GM21423 (cell line): Measurements from ENCODE around the gene LRP2.
"Not testable (repeated sequence)": the region's sequence is repeated elsewhere in the genome, so short reads cannot be mapped to it uniquely, and the experiment has no call there.

ENCODE experiments used
- ATAC-seq: cut with Tn5 transposase; IDR thresholded peaks from one replicate; pipeline ENCODE4 v1.9.1; 2021; ENCODE audit warnings: mild to moderate bottlenecking, moderate library complexity; ENCODE audit not compliant: unreplicated experiment

Gene LRP2

DNA sequence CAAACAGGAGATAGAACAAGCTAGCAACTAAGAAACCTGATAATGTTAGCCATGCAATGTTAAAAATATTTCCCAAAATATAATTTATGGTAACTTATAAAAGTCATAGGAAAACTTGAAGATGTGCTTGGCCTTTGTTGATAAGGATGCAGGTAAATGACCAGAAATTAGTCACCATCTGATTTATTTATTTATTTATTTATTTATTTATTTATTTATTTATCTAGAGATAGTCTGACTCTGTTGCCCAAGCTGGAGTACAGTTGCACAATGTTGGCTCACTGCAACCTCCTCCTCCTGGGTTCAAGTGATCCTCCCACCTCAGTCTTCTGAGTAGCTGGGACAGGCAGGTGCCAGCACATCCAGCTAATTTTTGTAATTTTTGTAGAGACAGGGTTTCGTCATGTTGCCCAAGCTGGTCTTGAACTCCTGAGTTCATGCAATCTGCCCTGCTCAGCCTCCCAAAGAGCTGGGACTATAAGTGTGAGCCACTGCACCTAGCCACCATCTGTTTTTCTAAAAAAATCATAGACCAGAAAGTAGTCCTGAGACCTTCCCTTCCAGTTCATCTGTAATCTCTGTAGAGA lies 183.4 kb downstream of the LRP2 start:
- ATAC-seq = no peak

DNA sequence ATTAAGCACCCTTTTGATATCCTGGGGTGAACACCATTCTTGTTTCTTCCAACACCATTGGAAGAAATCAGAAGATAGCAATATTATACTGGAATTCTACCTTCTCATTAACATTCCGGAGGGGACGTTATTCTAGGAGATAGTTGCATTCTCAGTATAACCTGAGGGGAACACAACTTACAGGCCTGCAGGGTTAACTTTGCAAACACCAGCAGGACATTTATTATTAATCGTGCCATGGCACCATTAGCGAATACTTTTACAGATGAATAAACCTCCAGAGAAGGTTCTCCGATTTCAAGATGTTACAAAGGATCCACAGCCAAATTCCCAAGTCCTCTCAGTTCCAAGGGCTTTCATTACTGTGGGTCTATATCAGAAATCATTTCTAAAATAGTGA lies 184.0 kb downstream of the LRP2 start:
- no peak for ATAC-seq

DNA sequence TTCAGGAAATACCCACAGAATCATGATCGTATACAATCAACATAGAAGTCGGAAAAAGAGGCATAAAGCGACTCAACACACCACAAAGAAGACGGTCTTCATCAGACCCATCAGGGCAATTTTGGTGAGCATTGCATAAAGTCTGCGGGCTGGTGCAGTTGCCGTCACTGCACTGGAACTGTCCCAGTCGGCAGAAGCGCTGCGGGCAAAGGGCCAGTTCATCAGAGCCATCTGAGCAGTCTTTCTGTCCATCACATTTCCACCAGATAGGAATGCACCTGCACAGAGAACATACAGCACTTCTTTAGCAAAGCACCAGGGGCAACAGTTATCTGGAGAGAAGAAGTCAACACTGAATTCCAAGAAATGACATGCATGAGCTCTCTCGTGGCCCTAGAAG lies 187.2 kb downstream of the LRP2 start:
- ATAC-seq = no peak

DNA sequence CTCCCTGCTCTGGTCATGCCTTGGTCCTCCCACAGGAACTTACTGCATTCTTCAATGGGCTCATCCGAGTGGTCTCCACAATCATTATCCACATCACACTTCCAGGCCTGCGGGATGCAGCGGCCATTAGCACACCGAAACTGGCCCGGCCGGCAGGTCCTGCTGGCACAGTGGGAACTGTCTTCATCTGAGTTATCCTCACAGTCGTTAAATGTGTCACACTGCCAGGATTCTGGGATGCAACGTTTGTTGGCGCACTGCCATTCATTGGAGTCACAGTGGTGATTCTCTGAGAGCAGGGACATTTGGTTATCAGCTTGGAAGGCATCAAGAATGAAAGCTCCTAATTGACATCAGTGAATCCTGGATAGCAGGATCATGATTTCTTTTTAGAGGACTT lies 188.5 kb downstream of the LRP2 start:
- no peak for ATAC-seq

DNA sequence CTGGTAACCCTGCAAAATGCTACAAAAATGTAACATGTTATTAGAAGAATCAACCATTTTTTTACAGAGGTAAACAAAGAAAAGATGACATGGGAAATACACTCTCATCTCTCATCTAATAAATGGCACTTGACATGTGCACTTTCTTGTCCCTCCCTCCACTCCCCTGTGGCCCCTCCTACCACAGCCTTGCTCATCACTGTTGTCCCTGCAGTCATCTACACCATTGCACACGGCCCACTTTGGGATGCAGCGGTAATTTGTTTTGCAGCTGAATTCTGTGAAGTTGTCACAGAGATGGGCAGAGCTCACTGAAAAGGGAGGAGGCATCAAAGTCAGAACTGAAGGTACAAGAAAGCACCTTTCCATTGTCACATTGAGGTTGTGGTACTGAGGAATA lies 189.4 kb downstream of the LRP2 start:
- ATAC-seq = no peak

DNA sequence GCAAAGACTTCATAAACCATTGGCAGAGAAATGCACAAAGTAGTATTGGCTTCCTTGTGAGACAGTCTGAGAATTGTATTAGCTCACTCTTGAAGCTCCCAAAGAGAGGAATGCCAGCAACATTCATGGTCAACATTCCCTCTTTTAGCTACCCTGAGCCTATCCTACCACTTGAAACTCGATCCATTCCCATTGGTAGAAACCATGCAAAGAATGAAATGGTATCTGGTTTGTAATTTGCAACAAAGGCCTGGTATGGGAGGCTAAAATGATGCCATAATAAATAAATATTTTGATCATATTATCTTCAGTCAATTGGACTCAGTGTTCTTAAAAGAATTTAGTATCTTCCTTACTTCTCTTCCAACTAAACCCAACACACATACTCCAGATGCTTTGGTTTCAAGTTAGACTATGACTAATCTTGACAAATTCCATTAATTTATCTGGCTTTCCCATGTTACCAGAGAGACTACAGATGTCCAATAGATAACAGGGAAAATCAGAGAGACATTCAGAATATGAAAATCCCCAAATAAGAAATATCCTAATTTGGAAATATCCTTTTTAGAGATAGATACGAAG lies 190.1 kb downstream of the LRP2 start:
- ATAC-seq = no peak

DNA sequence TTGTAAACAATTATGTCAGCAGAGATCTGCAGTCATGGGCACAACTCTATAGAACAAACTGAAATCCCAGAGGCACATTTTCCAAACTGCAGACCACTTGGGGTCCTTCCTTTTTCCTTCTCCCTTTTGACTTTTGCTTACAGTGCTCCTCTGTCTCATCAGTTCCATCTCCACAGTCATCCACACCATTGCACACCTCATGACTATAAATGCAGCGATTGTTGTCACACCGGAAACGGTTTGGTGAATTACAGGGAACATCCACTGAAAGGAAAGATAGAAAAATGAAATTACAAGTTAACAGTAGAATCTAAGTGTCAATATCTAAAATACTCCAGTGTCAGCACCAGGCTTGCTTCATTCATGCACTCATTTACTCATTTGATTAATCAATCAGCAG lies 196.5 kb downstream of the LRP2 start:
- no peak for ATAC-seq

DNA sequence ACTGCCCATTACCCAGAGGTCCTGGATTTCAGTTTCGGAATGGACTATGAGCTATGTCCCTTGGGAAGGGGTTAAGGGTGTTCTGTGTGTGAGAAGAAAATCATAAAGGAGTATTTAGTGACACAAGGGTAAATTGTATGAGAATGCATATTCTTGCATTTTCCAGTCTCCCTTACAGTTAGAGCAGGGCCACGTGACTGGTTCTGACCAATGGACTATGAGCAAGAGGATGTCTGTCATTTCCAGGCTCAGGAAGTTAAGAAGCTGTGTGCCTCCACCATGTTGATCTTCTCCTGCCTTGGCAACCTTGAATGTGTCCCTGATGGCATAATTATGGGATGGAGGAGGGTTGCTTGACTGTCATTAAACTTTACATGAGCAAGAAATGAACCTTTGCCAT lies 198.0 kb downstream of the LRP2 start:
- no peak for ATAC-seq

DNA sequence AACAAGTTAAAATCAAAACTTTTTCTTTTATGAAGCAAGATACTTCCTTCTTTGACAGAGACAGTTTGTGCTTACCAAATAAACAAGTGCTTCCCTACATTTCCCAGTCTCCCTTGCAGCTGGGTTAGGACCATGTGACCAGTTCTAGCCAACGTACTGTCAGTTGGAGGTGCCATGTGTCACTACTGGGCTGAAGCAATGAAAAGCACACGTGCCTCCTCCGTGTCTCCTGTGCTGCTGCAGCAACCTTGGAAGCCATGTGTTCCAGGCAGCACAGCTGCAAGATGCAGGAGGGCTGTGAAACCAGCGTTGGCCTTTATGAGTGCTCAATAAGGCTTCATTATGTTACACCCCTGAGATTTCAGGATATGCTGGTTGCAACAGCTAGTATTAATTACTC lies 199.7 kb downstream of the LRP2 start:
- ATAC-seq = no peak

DNA sequence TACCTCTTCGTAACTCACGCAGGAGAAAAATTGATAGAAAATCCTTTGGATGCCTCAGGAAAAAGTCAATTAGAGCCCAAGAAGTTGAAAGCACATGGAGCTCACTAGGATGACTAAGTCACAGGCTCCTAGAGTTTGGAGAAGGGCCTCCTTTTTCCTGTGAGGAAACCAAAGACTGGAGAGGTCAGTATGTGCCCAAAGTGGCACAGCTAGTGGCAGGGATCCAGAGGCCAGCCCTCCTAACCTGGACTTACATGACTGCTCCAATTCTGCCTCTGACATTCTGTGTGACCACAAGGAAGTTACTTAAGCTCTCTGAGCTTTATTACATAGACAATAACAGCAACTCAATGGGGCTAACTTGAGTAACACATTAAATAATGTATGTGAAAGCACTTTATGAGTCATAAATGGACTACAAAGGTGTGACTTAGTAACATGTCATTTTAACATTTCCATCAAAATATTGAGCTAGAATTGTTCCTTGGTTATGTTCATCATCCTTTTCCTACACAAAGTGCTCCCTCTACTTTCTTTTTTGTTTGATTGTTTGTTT lies 201.3 kb downstream of the LRP2 start:
- ATAC-seq = no peak

DNA sequence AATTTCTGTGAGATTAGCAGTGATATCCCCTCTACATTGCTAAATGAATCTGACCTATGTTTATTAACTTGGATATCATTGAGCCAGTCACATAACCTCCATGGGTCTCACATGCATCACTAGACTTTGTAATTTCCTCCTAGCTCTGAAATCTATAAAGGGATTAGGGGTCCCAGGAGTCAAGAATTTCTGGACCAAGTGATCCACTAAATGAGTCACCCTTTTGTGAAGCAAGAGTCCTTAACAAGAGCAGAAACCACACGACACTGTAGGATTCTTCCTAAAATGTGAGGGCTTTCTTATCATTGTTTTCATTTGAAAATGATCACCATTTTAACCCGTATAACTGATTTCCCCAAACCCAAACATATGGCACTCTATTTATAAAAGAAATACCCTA lies 202.6 kb downstream of the LRP2 start:
- no peak for ATAC-seq

DNA sequence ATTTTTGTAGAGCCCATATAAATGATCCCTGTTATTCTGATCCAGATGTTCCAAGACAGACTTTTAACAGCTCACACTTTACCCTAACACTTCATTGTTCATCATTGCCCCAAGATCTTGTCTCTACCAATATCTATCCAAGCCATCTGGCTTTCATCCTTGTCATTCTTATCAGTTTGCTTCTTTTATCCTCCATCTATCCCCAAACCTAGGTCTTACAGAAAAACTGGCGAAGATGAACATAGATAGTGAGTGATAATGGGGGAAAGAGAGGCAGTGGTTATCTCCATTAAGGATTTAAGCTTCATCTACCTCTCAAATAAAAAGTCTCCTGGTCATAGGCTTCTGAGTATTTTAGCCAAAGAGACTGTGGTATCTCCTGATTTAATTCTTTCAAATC lies 203.5 kb downstream of the LRP2 start:
- no peak for ATAC-seq

DNA sequence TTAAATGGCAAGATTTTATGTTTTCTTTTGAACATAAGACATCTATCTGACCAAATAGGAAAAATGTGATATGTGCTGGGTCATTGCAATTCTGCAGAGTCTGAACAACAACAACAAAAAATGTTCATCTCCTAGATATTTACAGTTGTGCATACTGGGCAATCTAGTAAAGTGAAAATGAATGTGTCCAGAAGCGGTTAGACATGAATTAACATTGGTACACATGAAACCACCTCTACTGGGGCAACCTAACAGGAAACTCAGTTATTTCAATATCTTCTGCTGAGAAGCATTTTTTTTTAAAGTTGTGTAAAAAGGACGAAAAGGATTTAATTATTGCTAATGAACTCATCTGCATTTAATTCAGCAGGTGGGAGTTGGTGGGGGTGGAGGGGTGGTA lies 216.1 kb downstream of the LRP2 start:
- ATAC-seq = no peak

DNA sequence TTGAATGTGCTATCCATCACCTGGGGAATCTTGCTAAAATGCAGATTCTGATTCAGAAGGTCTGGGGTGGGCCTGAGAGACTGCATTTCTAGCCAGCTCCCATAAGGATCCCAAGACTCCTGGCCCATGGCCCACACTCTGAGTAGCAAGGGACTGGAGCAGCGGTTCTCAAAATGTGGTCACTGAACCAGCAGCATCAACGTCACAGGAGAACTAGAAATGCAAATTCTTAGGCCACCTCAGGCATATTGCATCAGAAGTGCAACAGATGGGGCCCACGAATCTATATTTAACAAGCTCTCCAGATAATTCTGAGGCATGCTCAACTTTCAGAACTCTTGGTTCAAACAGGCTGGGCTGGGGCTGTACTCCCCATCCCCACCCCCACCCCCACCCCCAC lies 218.3 kb downstream of the LRP2 start:
- ATAC-seq = no peak

DNA sequence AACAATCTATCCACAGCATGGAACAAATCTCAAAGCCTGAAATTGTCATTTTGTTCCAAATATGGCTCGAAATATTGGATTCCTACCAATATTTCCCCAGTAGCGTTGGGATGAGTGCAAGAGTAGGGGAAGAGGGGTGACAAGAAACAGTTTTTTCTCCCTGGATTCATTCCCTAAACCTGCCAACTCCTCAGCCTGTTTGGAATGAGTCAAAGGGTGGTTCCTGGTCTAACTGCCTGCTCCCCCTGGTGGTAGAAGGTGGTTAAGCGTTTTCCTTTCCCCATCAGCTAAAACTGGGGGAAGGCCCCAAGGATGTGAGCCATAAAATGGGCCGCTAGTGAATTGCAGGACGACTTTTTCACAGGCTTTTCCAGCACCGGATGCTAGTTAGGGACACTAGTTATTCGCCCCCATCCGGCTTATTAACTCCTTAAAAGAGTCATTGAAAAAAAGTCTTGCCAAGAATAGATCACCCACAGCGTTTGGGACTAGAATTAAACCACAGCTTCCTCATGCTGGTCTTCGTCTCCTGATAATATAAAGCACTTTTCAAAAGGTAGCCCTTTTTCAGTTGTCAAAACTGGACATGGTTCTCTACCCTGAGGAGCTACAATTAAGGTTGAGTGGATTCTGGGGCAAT lies 220.5 kb downstream of the LRP2 start:
- no peak for ATAC-seq

DNA sequence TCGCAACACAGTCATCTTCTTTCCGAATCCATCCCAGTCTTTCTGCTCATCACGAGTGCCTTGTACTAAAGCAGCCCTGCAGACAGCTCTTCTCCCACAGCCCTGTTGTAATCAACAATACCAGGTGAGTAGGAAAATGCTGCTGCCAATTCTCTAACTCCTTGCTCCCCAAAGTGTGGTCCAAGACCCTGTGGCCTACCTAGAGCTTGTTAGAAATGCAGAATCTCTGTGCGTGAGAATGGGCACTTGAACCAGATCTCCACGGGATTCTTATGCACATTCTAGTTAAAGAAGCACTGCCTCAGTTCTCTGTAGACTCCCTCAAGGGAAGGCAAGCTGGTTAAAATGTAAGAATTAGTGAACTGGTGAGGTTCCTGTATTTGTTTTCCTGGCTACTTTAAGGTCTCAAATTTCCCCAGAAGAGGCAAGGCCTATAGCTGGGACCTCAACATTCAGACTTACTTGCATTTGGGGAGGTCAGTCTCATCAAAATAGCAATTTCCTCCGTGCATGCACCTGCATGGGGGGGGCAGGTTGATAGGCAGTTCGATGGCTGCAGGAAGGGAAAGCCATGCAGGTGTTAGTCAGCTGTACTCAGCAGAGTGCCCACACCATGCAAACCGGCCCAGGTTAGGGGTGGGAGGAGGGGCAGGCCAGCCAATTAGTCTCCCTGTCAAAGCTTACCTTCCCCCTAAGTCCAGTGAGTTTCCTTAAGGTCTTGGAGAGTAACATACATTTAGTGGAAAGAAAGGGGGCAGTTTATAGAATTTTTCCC lies 222.2 kb downstream of the LRP2 start:
- no peak for ATAC-seq

DNA sequence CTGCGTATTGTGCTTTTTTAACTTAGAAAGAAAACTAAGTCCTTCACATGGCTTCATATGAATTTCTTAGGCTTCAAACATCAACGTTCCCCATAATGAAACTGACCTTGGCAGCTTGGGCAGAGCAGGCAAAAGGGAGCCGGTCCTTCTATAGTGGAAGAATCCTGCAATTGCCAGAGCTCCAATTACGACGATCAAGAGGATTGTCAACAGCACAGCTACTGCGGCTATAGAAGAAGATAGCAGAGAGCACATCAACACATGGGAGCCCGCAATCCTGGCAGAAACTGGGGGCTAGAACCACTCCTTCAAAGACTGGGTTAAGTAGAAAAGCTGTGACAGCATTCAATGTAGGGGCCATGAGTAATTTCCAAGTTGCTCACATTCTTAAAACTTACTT lies 223.2 kb downstream of the LRP2 start:
- no peak for ATAC-seq

DNA sequence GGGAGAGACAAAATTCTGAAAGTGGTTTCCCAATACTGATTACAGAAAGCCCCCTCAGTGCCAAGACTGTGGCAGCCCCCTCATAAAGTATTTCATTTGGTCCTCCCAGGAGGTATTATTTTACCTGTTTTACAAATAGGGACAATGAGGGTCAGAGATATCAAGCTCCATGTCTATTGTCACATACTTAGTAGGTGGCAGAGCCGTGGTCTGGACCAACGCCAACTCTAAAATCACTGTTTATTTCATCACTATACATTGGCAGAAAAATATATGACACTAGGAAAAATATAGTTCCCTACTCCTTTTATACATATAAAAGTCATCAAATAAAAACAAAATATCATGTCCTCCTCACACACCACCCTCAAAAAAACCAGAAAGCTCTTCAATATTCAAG lies 224.4 kb downstream of the LRP2 start:
- no peak for ATAC-seq

DNA sequence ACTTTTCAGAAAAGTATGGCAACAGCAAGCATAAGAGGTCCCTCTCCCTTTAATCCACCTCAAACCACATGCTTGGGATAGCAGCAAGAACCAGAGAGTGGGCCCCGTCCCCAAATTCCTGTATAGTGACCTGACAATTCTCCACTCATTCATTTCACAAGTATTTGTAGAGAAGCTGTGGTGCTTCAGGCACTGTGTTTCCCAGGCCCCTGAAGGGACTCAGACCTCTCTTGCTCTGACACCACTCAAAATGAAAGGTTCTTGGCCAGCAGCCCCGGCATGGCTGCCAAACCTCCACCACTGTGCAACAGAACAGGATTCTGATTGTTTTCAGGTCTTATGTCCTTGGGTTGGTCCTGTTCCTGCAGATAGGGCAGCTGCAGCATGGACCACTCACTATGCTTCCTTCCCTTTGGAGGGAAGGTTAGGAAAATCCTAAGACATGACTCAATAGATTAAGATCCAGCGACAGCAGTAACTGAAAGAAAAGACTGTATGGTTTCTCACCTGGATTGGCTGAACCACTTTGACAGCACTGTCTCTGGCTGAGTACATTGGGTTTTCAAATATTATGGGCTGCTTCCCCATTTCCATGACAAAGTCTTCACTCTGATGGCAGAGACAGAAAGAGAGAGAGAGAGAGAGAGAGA lies 225.3 kb downstream of the LRP2 start:
- no peak for ATAC-seq

DNA sequence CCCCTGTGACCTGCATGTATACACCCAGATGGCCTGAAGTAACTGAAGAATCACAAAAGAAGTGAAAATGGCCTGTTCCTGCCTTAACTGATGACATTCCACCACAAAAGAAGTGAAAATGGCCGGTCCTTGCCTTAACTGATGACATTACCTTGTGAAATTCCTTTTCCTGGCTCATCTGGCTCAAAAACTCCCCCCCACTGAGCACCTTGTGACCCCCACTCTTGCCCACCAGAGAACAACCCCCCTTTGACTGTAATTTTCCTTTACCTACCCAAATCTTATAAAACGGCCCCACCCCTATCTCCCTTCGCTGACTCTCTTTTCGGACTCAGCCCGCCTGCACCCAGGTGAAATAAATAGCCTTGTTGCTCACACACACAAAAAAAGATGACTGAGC lies 225.9 kb downstream of the LRP2 start:
- not testable (repeated sequence) for ATAC-seq

DNA sequence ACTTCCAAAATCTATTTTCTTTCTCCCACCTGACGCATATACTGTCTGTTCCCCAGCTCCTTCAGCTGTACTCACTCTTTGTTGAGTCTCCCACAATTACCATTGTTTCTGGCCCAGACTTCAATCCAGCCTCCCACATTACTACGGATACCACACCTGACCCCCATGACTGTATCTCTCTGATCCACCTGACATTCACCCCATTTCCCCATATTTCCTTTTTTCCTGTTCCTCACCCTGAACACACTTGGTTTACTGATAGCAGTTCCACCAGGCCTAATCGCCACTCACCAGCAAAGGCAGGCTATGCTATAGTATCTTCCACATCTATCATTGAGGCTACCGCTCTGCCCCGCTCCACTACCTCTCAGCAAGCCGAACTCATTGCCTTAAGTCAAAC lies 228.1 kb downstream of the LRP2 start:
- not testable (repeated sequence) for ATAC-seq
